ENCODE data around the gene FAM53B. TPM values are rescaled to one million over a fixed set of nuclear protein-coding genes. Genes with fewer than 3 reads are reported as not detected.
"Not testable (repeated sequence)": the region's sequence is repeated elsewhere in the genome, so short reads cannot be mapped to it uniquely, and the experiment has no call there.

FAM53B gene
- total and polyA plus RNA-seq, 7 experiments from 2014 or later: 3.9 to 51.5 (median 27.7) TPM

- intact Hi-C loops (cut with micrococcal nuclease): loop anchor here in 1 of 2 donors (5.0 kb wide), 1 partner anchor 131 kb away; the partner anchor contains the start of gene FAM53B
- H3K27me3 ChIP-seq (ENCODE audit: control insufficient read depth in 2 of 2, insufficient read depth in 2 of 2, low read length in 2 of 2); ATAC-seq; H3K36me3 Mint-ChIP-seq; DNase-seq; POLR2A ChIA-PET; H3K36me3 ChIP-seq (ENCODE audit: control insufficient read depth in 2 of 3, insufficient read depth in 3 of 3, low read length in 3 of 3); H3K27me3 Mint-ChIP-seq; H3K9me3 Mint-ChIP-seq; H3K9me3 ChIP-seq (ENCODE audit: control insufficient read depth in 2 of 3, low read length in 3 of 3); H3K27ac ChIP-seq (ENCODE audit: low read depth, low read length): not testable (repeated sequence)
- CTCF ChIA-PET: interaction anchor here (1.6 kb wide), 1 partner anchor 131 kb away, joined by 9 read pairs; no protein-coding TSS in a partner anchor
- H3K4me1 ChIP-seq (ENCODE audit: control insufficient read depth in 2 of 2, insufficient read depth in 2 of 2, low read length in 2 of 2): peaks cover 16 to 21% of the 10 kb centered on the region in 2 donors
- peak overlapping the region in 7 of 9 donors; percentile 38 to 86 (median 81) for H3K27ac Mint-ChIP-seq
- peaks cover 0 to 32% (median 28%) of the 10 kb centered on the region in 7 donors for H3K4me1 Mint-ChIP-seq
- H3K4me3 Mint-ChIP-seq: peak overlapping the region in 3 of 10 donors; percentile 16 to 62 (median 48)
- H3K4me3 ChIP-seq (ENCODE audit: low read length): peak overlapping the region; percentile 42
Observed at GRCh38 chr10:124610851-124611250, 133.3 kb downstream of the FAM53B start.

GRCh38 chr10:124610186-124610585 is 134.0 kb downstream of the FAM53B start:
- H3K36me3 Mint-ChIP-seq; H3K4me3 ChIP-seq (ENCODE audit: low read length); ATAC-seq; H3K36me3 ChIP-seq (ENCODE audit: control insufficient read depth in 2 of 3, insufficient read depth in 3 of 3, low read length in 3 of 3); H3K9me3 Mint-ChIP-seq; DNase-seq; H3K27ac ChIP-seq (ENCODE audit: low read depth, low read length); POLR2A ChIA-PET; H3K9me3 ChIP-seq (ENCODE audit: control insufficient read depth in 2 of 3, low read length in 3 of 3); H3K27me3 Mint-ChIP-seq; H3K27me3 ChIP-seq (ENCODE audit: control insufficient read depth in 2 of 2, insufficient read depth in 2 of 2, low read length in 2 of 2); CTCF ChIA-PET: not testable (repeated sequence)
- Mint-ChIP-seq H3K27ac (peak overlapping the region in 4 of 9 donors; percentile 11 to 78 (median 56)), H3K4me3 (peak overlapping the region in 1 of 10 donors; percentile 27), H3K4me1 (peaks cover 0 to 36% (median 28%) of the 10 kb centered on the region in 7 donors)
- peaks cover 16 to 21% of the 10 kb centered on the region in 2 donors for H3K4me1 ChIP-seq (ENCODE audit: control insufficient read depth in 2 of 2, insufficient read depth in 2 of 2, low read length in 2 of 2)
- intact Hi-C loops (cut with micrococcal nuclease): loop anchor here in 1 of 2 donors (5.0 kb wide), 1 partner anchor 132 kb away; the partner anchor contains the start of gene FAM53B

- Histone ChIP-seq H3K4me3 (ENCODE audit: low read length) (no peak overlapping the region), H3K36me3 (ENCODE audit: control insufficient read depth in 2 of 3, insufficient read depth in 3 of 3, low read length in 3 of 3) (no peaks in the 10 kb centered on the region), H3K9me3 (ENCODE audit: control insufficient read depth in 2 of 3, low read length in 3 of 3) (no peaks in the 10 kb centered on the region), H3K4me1 (ENCODE audit: control insufficient read depth in 2 of 2, insufficient read depth in 2 of 2, low read length in 2 of 2) (peaks cover 16 to 21% of the 10 kb centered on the region in 2 donors), H3K27me3 (ENCODE audit: control insufficient read depth in 2 of 2, insufficient read depth in 2 of 2, low read length in 2 of 2) (no peaks in the 10 kb centered on the region), H3K27ac (ENCODE audit: low read depth, low read length) (no peak overlapping the region)
- intact Hi-C loops (cut with micrococcal nuclease): loop anchor here in 1 of 2 donors (5.0 kb wide), 1 partner anchor 133 kb away; the partner anchor contains the start of gene FAM53B
- DNase-seq: no peak
- ATAC-seq: no peak
- Mint-ChIP-seq H3K36me3 (no peaks in the 10 kb centered on the region), H3K27me3 (peaks cover 0 to 5% (median 0%) of the 10 kb centered on the region in 5 donors), H3K27ac (peak overlapping the region in 6 of 9 donors; percentile 17 to 80 (median 58)), H3K4me3 (peak overlapping the region in 1 of 10 donors; percentile 27), H3K4me1 (peaks cover 0 to 37% (median 26%) of the 10 kb centered on the region in 7 donors), H3K9me3 (peaks cover 0 to 2% (median 0%) of the 10 kb centered on the region in 11 donors)
- ChIA-PET CTCF (no interaction called here), POLR2A (no interaction called here)
Observed at GRCh38 chr10:124609698-124610097, 134.5 kb downstream of the FAM53B start.

GRCh38 chr10:124608093-124608721 is 136.0 kb downstream of the FAM53B start:
- Histone ChIP-seq H3K27ac (ENCODE audit: low read depth, low read length) (no peak overlapping the region), H3K4me3 (ENCODE audit: low read length) (no peak overlapping the region), H3K27me3 (ENCODE audit: control insufficient read depth in 2 of 2, insufficient read depth in 2 of 2, low read length in 2 of 2) (no peaks in the 10 kb centered on the region), H3K4me1 (ENCODE audit: control insufficient read depth in 2 of 2, insufficient read depth in 2 of 2, low read length in 2 of 2) (peaks cover 16 to 21% of the 10 kb centered on the region in 2 donors), H3K36me3 (ENCODE audit: control insufficient read depth in 2 of 3, insufficient read depth in 3 of 3, low read length in 3 of 3) (no peaks in the 10 kb centered on the region), H3K9me3 (ENCODE audit: control insufficient read depth in 2 of 3, low read length in 3 of 3) (no peaks in the 10 kb centered on the region)
- intact Hi-C loops (cut with micrococcal nuclease): no loop called here
- no peak for DNase-seq
- Mint-ChIP-seq H3K27me3 (peaks cover 0 to 5% (median 0%) of the 10 kb centered on the region in 5 donors), H3K36me3 (no peaks in the 10 kb centered on the region), H3K9me3 (peaks cover 0 to 2% (median 0%) of the 10 kb centered on the region in 11 donors), H3K4me1 (peaks cover 0 to 32% (median 24%) of the 10 kb centered on the region in 7 donors), H3K4me3 (no peak overlapping the region), H3K27ac (no peak overlapping the region)
- POLR2A ChIA-PET: no interaction called here
- CTCF ChIA-PET: no interaction called here
- ATAC-seq: no peak

- CTCF ChIA-PET: no interaction called here
- POLR2A ChIA-PET: no interaction called here
- H3K27me3 Mint-ChIP-seq: peaks cover 0 to 5% (median 0%) of the 10 kb centered on the region in 5 donors
- Histone ChIP-seq H3K27me3 (ENCODE audit: control insufficient read depth in 2 of 2, insufficient read depth in 2 of 2, low read length in 2 of 2) (no peaks in the 10 kb centered on the region), H3K4me3 (ENCODE audit: low read length) (no peak overlapping the region), H3K27ac (ENCODE audit: low read depth, low read length) (no peak overlapping the region), H3K9me3 (ENCODE audit: control insufficient read depth in 2 of 3, low read length in 3 of 3) (no peaks in the 10 kb centered on the region), H3K4me1 (ENCODE audit: control insufficient read depth in 2 of 2, insufficient read depth in 2 of 2, low read length in 2 of 2) (peaks cover 13 to 18% of the 10 kb centered on the region in 2 donors), H3K36me3 (ENCODE audit: control insufficient read depth in 2 of 3, insufficient read depth in 3 of 3, low read length in 3 of 3) (no peaks in the 10 kb centered on the region)
- intact Hi-C loops (cut with micrococcal nuclease): no loop called here
- no peak for DNase-seq
- peaks cover 0 to 30% (median 23%) of the 10 kb centered on the region in 7 donors for H3K4me1 Mint-ChIP-seq
- ATAC-seq: no peak
- H3K4me3 Mint-ChIP-seq: no peak overlapping the region
- no peaks in the 10 kb centered on the region for H3K36me3 Mint-ChIP-seq
- peaks cover 0 to 2% (median 0%) of the 10 kb centered on the region in 11 donors for H3K9me3 Mint-ChIP-seq
- no peak overlapping the region for H3K27ac Mint-ChIP-seq
Observed at GRCh38 chr10:124607693-124608092, 136.5 kb downstream of the FAM53B start.

- H3K27ac Mint-ChIP-seq: no peak overlapping the region
- ATAC-seq (no peak), DNase-seq (no peak)
- ChIA-PET POLR2A (no interaction called here), CTCF (no interaction called here)
- Histone ChIP-seq H3K27ac (ENCODE audit: low read depth, low read length) (no peak overlapping the region), H3K4me1 (ENCODE audit: control insufficient read depth in 2 of 2, insufficient read depth in 2 of 2, low read length in 2 of 2) (peaks cover 9 to 10% of the 10 kb centered on the region in 2 donors), H3K36me3 (ENCODE audit: control insufficient read depth in 2 of 3, insufficient read depth in 3 of 3, low read length in 3 of 3) (no peaks in the 10 kb centered on the region), H3K27me3 (ENCODE audit: control insufficient read depth in 2 of 2, insufficient read depth in 2 of 2, low read length in 2 of 2) (no peaks in the 10 kb centered on the region), H3K9me3 (ENCODE audit: control insufficient read depth in 2 of 3, low read length in 3 of 3) (no peaks in the 10 kb centered on the region), H3K4me3 (ENCODE audit: low read length) (no peak overlapping the region)
- H3K9me3 Mint-ChIP-seq: peaks cover 0 to 2% (median 0%) of the 10 kb centered on the region in 11 donors
- intact Hi-C loops (cut with micrococcal nuclease): no loop called here
- H3K4me1 Mint-ChIP-seq: peaks cover 0 to 22% (median 15%) of the 10 kb centered on the region in 7 donors
- peaks cover 0 to 5% (median 0%) of the 10 kb centered on the region in 5 donors for H3K27me3 Mint-ChIP-seq
- H3K36me3 Mint-ChIP-seq: no peaks in the 10 kb centered on the region
- no peak overlapping the region for H3K4me3 Mint-ChIP-seq
Observed at GRCh38 chr10:124606822-124607221, 137.4 kb downstream of the FAM53B start.

All from naive thymus-derived CD4-positive, alpha-beta T cell (primary cell).